Stimulated activated CD4-positive, alpha-beta T cell treated with anti-CD3 and anti-CD28 coated beads, Interleukin-15, amount 100 ng/mL, for 48 hours (primary cell): ENCODE results near the gene TP63.

Experiments
- DNase-seq, 2 donors: peaks; one replicate each; pipeline ENCODE4 v3.0.0-alpha.2; 2020; ENCODE audit warnings: low read depth in 2 of 2

The TP63 gene

GRCh38 chr3:189851682-189852081 is 220.5 kb downstream of the TP63 start:
- DNase-seq: no peak

- DNase-seq: no peak
Measured at GRCh38 chr3:189853906-189854305, 222.7 kb downstream of the TP63 start.

- no peak for DNase-seq
Measured at GRCh38 chr3:189860296-189860695, 229.1 kb downstream of the TP63 start.

GRCh38 chr3:189862385-189862998 is 231.3 kb downstream of the TP63 start:
- no peak for DNase-seq

GRCh38 chr3:189863031-189863430 is 231.8 kb downstream of the TP63 start:
- no peak for DNase-seq

GRCh38 chr3:189868061-189868460 is 236.9 kb downstream of the TP63 start:
- no peak for DNase-seq

GRCh38 chr3:189869165-189869564 is 238.0 kb downstream of the TP63 start:
- no peak for DNase-seq

- DNase-seq: no peak
Measured at GRCh38 chr3:189871418-189871817, 240.2 kb downstream of the TP63 start.

GRCh38 chr3:189883113-189883753 is 252.0 kb downstream of the TP63 start:
- DNase-seq: no peak

- DNase-seq: no peak
Measured at GRCh38 chr3:189890496-189890895, 259.3 kb downstream of the TP63 start.

GRCh38 chr3:189896533-189896932 is 265.3 kb downstream of the TP63 start:
- no peak for DNase-seq

GRCh38 chr3:189897406-189897805 is 266.2 kb downstream of the TP63 start:
- DNase-seq: no peak

GRCh38 chr3:189898559-189899153 is 267.5 kb downstream of the TP63 start:
- DNase-seq: no peak

GRCh38 chr3:189899186-189899585 is 268.0 kb downstream of the TP63 start:
- no peak for DNase-seq

GRCh38 chr3:189900578-189900977 is 269.4 kb downstream of the TP63 start:
- no peak for DNase-seq

- no peak for DNase-seq
Measured at GRCh38 chr3:189901481-189901880, 270.3 kb downstream of the TP63 start.

- DNase-seq: no peak
Measured at GRCh38 chr3:189902230-189903186, 271.3 kb downstream of the TP63 start.

GRCh38 chr3:189903562-189904250 is 272.5 kb downstream of the TP63 start:
- DNase-seq: no peak

- DNase-seq: no peak
Measured at GRCh38 chr3:189907803-189908202, 276.6 kb downstream of the TP63 start.

GRCh38 chr3:189908646-189909045 is 277.5 kb downstream of the TP63 start:
- DNase-seq: no peak

GRCh38 chr3:189909139-189909538 is 277.9 kb downstream of the TP63 start:
- DNase-seq: no peak

GRCh38 chr3:189909573-189909972 is 278.4 kb downstream of the TP63 start:
- no peak for DNase-seq
